K562 (cell line): ENCODE measurements around the gene PRDX4. TPM values are rescaled to one million over a fixed set of nuclear protein-coding genes. Genes with fewer than 3 reads are reported as not detected.

Experiments used
- ATAC-seq: fragments of 200-7000 bp; cut with Tn5 transposase; 3 replicates; pipeline ENCODE4 v1.9.1; 2020; ENCODE audit warnings: moderate library complexity
- BruUV-seq: library from RNA; stranded (reverse); fragments of 400-500 nt; replicated peaks from 2 replicates; lab custom pipeline; 2021; lab: Mats Ljungman, UMichigan
- CTCF ChIA-PET: fragments of 300-600 bp; formaldehyde crosslinking; extraction: SDS; loops from one replicate; lab custom pipeline; 2021; ENCODE audit warnings: low intra/inter-chr PET ratio; lab: Yijun Ruan, JAX
- POLR2A ChIA-PET: fragments of 300-600, 350-650 bp; sonication (Branson Sonifier 250); formaldehyde crosslinking; extraction: SDS; loops from one replicate; lab custom pipeline; 2021; ENCODE audit warnings: antibody characterized with exemption, inconsistent platforms; lab: Yijun Ruan, JAX
- DNase-seq, 4 experiments: peaks; one replicate each; pipeline versions ENCODE4 v3.0.0 to v3.0.0-alpha.2; 2011 to 2018; ENCODE audit warnings: low spot score in 3 of 4, mixed read lengths in 3 of 4; ENCODE audit errors: extremely low read depth in 1 of 4
- FAIRE-seq: peaks from 2 replicates; lab custom pipeline; 2011; peaks lifted over from hg19 to GRCh38; lab: Jason Lieb, UNC
- H2AFZ ChIP-seq: 2 replicates; pipeline ENCODE4 v1.6.0; 2011; ENCODE audit warnings: low read depth, low read length, control low read depth, inconsistent platforms
- H3K27ac ChIP-seq: fragments of 200-600 bp; 3 replicates; pipeline ENCODE4 v1.8.0; 2011; ENCODE audit warnings: low read depth, mild to moderate bottlenecking, control low read depth, inconsistent platforms, low read length, moderate library complexity, mixed read lengths; ENCODE audit errors: extremely low read depth
- H3K27me3 ChIP-seq, 2 experiments: fragments of 300-600 bp in 1 of 2; 2 replicates in 1 of 2; 3 replicates in 1 of 2; pipeline versions ENCODE4 v1.6.0 to v1.8.0; 2011; ENCODE audit warnings: inconsistent platforms in 2 of 2, low read length in 2 of 2, mild to moderate bottlenecking in 1 of 2, mixed read lengths in 1 of 2, moderate library complexity in 1 of 2; ENCODE audit not compliant: control insufficient read depth in 2 of 2, insufficient read depth in 2 of 2
- H3K36me3 ChIP-seq: fragments of 300-600 bp; 3 replicates; pipeline ENCODE4 v1.8.0; 2011; ENCODE audit warnings: mild to moderate bottlenecking, low read length, inconsistent platforms; ENCODE audit not compliant: control insufficient read depth, insufficient read depth
- H3K4me1 ChIP-seq, 2 experiments: fragments of 200-600 bp in 1 of 2; replicated peaks in 1 of 2; 2 replicates in 1 of 2; 3 replicates in 1 of 2; pipeline versions ENCODE4 v1.5.1 to v1.8.0; 2011; ENCODE audit warnings: inconsistent platforms in 2 of 2, low read length in 2 of 2, mild to moderate bottlenecking in 1 of 2, mixed read lengths in 1 of 2, moderate library complexity in 1 of 2; ENCODE audit not compliant: control insufficient read depth in 2 of 2, insufficient read depth in 2 of 2
- H3K4me2 ChIP-seq: 2 replicates; pipeline ENCODE4 v1.6.1; 2011; ENCODE audit warnings: low read length, control low read depth, inconsistent platforms, mixed read lengths; ENCODE audit not compliant: insufficient read depth
- H3K4me3 ChIP-seq: fragments of 200-600 bp; sonication (generic), shearing (Covaris generic); 2 replicates; pipeline ENCODE4 v1.5.1; 2016; ENCODE audit warnings: control low read depth, inconsistent platforms
- H3K79me2 ChIP-seq: fragments of 200-600 bp; 3 replicates; pipeline ENCODE4 v1.8.0; 2011; ENCODE audit warnings: low read length, inconsistent platforms; ENCODE audit not compliant: control insufficient read depth, insufficient read depth
- H3K9ac ChIP-seq, 2 experiments: 2 replicates each; pipeline versions ENCODE4 v1.6.0 to v1.6.1; 2011; ENCODE audit warnings: low read depth in 2 of 2, low read length in 2 of 2, control low read depth in 1 of 2, inconsistent platforms in 1 of 2, mild to moderate bottlenecking in 1 of 2, mixed read lengths in 1 of 2; ENCODE audit not compliant: insufficient read depth in 1 of 2
- H3K9me1 ChIP-seq: one replicate; pipeline ENCODE4 v1.6.0; 2011; ENCODE audit warnings: inconsistent platforms, mild to moderate bottlenecking, low read length, moderate library complexity; ENCODE audit not compliant: control insufficient read depth, insufficient read depth
- H3K9me3 ChIP-seq: replicated peaks from 2 replicates; pipeline ENCODE4 v1.5.1; 2011; ENCODE audit warnings: low read depth, low read length, inconsistent platforms; ENCODE audit not compliant: control insufficient read depth, insufficient read depth
- H4K20me1 ChIP-seq: replicated peaks from 2 replicates; pipeline ENCODE4 v1.6.1; 2011; ENCODE audit warnings: low read length, inconsistent platforms, mixed read lengths; ENCODE audit not compliant: control insufficient read depth, insufficient read depth
- BRF1 ChIP-seq: IDR thresholded peaks from 3 replicates; pipeline ENCODE4 v1.6.1; 2011; ENCODE audit warnings: borderline replicate concordance, mild to moderate bottlenecking; ENCODE audit not compliant: insufficient read length; ENCODE audit errors: extremely low read depth
- COPS2 ChIP-seq: fragments of 450-650 bp; conservative IDR thresholded peaks from 2 replicates; pipeline ENCODE4 v1.6.1; 2016; ENCODE audit warnings: mild to moderate bottlenecking, moderate library complexity
- ELF4 ChIP-seq: fragments of 450-650 bp; formaldehyde crosslinking; IDR thresholded peaks from 2 replicates; pipeline ENCODE4 v1.4.0; 2022; ENCODE audit warnings: missing genetic modification characterization
- MTA1 ChIP-seq: fragments of 450-650 bp; IDR thresholded peaks from 2 replicates; pipeline ENCODE4 v1.6.1; 2017; ENCODE audit warnings: borderline replicate concordance
- NFE2L1 ChIP-seq: fragments of 450-650 bp; IDR thresholded peaks from 2 replicates; pipeline ENCODE4 v1.6.1; 2016; ENCODE audit warnings: missing genetic modification characterization, low read depth, mild to moderate bottlenecking, missing compliant biosample characterization, moderate library complexity, borderline replicate concordance
- NFIC ChIP-seq: fragments of 450-650 bp; IDR thresholded peaks from 2 replicates; pipeline ENCODE4 v1.6.1; 2017; ENCODE audit warnings: mild to moderate bottlenecking, inconsistent platforms
- NR3C1 ChIP-seq: sonication (generic); formaldehyde crosslinking; IDR thresholded peaks from 2 replicates; pipeline ENCODE4 v1.8.1; 2022; ENCODE audit warnings: missing genetic modification reagents
- RNF2 ChIP-seq: sonication (generic); IDR thresholded peaks from 2 replicates; pipeline ENCODE4 v1.6.1; 2016
- SREBF2 ChIP-seq: sonication (generic); formaldehyde crosslinking; IDR thresholded peaks from 2 replicates; pipeline ENCODE4 v1.4.0; 2020; ENCODE audit warnings: mild to moderate bottlenecking, missing genetic modification reagents
- TCF3 ChIP-seq: sonication (generic); formaldehyde crosslinking; IDR thresholded peaks from 2 replicates; pipeline ENCODE4 v1.4.0; 2020; ENCODE audit warnings: mild to moderate bottlenecking, missing genetic modification reagents
- TFE3 ChIP-seq: fragments of 450-650 bp; formaldehyde crosslinking; IDR thresholded peaks from 2 replicates; pipeline ENCODE4 v1.4.0; 2020; ENCODE audit warnings: mild to moderate bottlenecking, mixed read lengths
- ZNF76 ChIP-seq: fragments of 250-450 bp; sonication (Bioruptor Pico); IDR thresholded peaks from 2 replicates; pipeline ENCODE4 v1.4.0; 2020; ENCODE audit warnings: mild to moderate bottlenecking, moderate library complexity, borderline replicate concordance
- WGBS: fragments of 100-300 bp; shearing (Covaris generic); methylation state at CpG from one replicate; pipeline ENCODE4 v1.1.6; 2016; ENCODE audit warnings: low coverage, mixed read lengths; ENCODE audit not compliant: insufficient coverage; ENCODE audit errors: missing lambda C conversion rate; 5-methylcytosine and 5-hydroxymethylcytosine counted together
- in situ Hi-C: fragments of 300-500 bp; cut with MboI; formaldehyde crosslinking; loops from 4 replicates; pipeline ENCODE4 v1.15.0; 2018; ENCODE audit warnings: inconsistent platforms, mixed read lengths
- intact Hi-C: fragments of 100-400 bp; cut with micrococcal nuclease; formaldehyde crosslinking; loops from 2 replicates; pipeline ENCODE4 v1.14.2; 2022
- polyA plus RNA-seq, 8 experiments: library from polyadenylated mRNA; depleted of rRNA in 4 of 8; stranded (reverse) in 5 of 8; unstranded in 3 of 8; fragments of >200 nt; fragmentation: Nextera tagmentation in 2 of 8; fragmentation: Illumina TruSeq in 1 of 8; extraction: Ambion mirVana in 2 of 8; extraction: Trizol in 1 of 8; gene quantifications; 2 replicates each; pipeline versions ENCODE4 v1.2.1 to v1.2.3, GENCODE V29; 2011 to 2014; ENCODE audit warnings: inconsistent platforms in 1 of 8, missing spikeins in 1 of 8
- total RNA-seq, 7 experiments: library from RNA; depleted of rRNA in 6 of 7; stranded (reverse); fragments of >200 nt in 6 of 7; fragmentation: Illumina TruSeq in 2 of 7; extraction: Trizol in 2 of 7; gene quantifications; 2 replicates each; pipeline versions ENCODE4 v1.2.1 to v1.2.3, GENCODE V29; 2011 to 2021; ENCODE audit warnings: low replicate concordance in 1 of 7

The PRDX4 gene
- total and polyA plus RNA-seq, 9 of the 15 experiments (the other 6 are each of a cell fraction or from before 2014, with no cell fraction given): 28.6 to 253 (median 153) TPM

GRCh38 chrX:23643020-23643419, 24.3 kb upstream of the PRDX4 start:
- POLR2A ChIA-PET: no interaction called here
- in situ Hi-C loops (no loop called here), intact Hi-C loops (no loop called here)
- H3K9me3 ChIP-seq: no peaks in the 10 kb centered on the region
- WGBS: 0% methylated on average over 2 of the region's 2 CpGs
- no peak overlapping the region for H3K4me3 ChIP-seq
- no peaks in the 10 kb centered on the region for H3K9me1 ChIP-seq
- CTCF ChIA-PET: no interaction called here
- no peaks in the 10 kb centered on the region for H3K27me3 ChIP-seq
- H3K4me1 ChIP-seq: no peaks in the 10 kb centered on the region
- no TSS peak for BruUV-seq
- ATAC-seq (no peak), DNase-seq (no peak)
- H3K4me2 ChIP-seq: no peak overlapping the region
- H2AFZ ChIP-seq: no peak overlapping the region
- H3K9ac ChIP-seq: no peak overlapping the region
- H3K27ac ChIP-seq: no peak overlapping the region
- H3K79me2 ChIP-seq: no peaks in the 10 kb centered on the region
- no peaks in the 10 kb centered on the region for H3K36me3 ChIP-seq
- TF ChIP-seq MTA1 (no peak), BRF1 (no peak), NR3C1 (CRISPR knock-in tag) (no peak), NFE2L1 (tag) (no peak), ZNF76 (CRISPR knock-in tag) (no peak), RNF2 (no peak), TCF3 (CRISPR knock-in tag) (no peak), ELF4 (CRISPR knock-in tag) (no peak), SREBF2 (no peak), COPS2 (no peak), TFE3 (CRISPR knock-in tag) (no peak), NFIC (no peak)
- TF ChIP-seq, all 486 proteins: peak for 0
- FAIRE-seq: no peak
- no peaks in the 10 kb centered on the region for H4K20me1 ChIP-seq
